PC-9 (cell line): ENCODE results near the gene EXOC4. TPM values are rescaled to one million over a fixed set of nuclear protein-coding genes. Genes with fewer than 3 reads are reported as not detected.

Experiments
- BruUV-seq: library from RNA; stranded (reverse); fragments of 400-500 nt; replicated peaks from 2 replicates; lab custom pipeline; 2021; lab: Mats Ljungman, UMichigan
- CTCF ChIA-PET: fragments of 300-600 bp; sonication (Branson Sonifier 250); formaldehyde crosslinking; loops from one replicate; lab custom pipeline; 2022; ENCODE audit warnings: antibody characterized with exemption; lab: Charles Lee
- POLR2A ChIA-PET: fragments of 300-600 bp; sonication (Branson Sonifier 250); formaldehyde crosslinking; loops from one replicate; lab custom pipeline; 2022; ENCODE audit warnings: antibody characterized with exemption; ENCODE audit not compliant: unreplicated experiment; lab: Charles Lee
- DNase-seq, 2 experiments: peaks; one replicate each; pipeline versions ENCODE4 v3.0.0 to v3.0.0-alpha.2; 2015 to 2022; ENCODE audit warnings: mixed read lengths in 1 of 2
- H2AFZ ChIP-seq: fragments of 200-600 bp; sonication (generic); 2 replicates; pipeline ENCODE4 v1.8.1; 2017; ENCODE audit warnings: antibody characterized with exemption
- H3F3A ChIP-seq: fragments of 200-600 bp; sonication (generic); 2 replicates; pipeline ENCODE4 v1.8.1; 2017; ENCODE audit warnings: antibody characterized with exemption, mild to moderate bottlenecking, low read depth; ENCODE audit not compliant: insufficient read depth
- H3K27ac ChIP-seq: fragments of 200-600 bp; sonication (generic); 2 replicates; pipeline ENCODE4 v1.6.1; 2016; ENCODE audit warnings: mixed run types
- H3K27me3 ChIP-seq: fragments of 200-600 bp; sonication (generic); 2 replicates; pipeline ENCODE4 v1.6.1; 2016; ENCODE audit warnings: low read depth, mixed run types; ENCODE audit not compliant: insufficient read depth
- H3K36me3 ChIP-seq: fragments of 200-600 bp; sonication (generic); 2 replicates; pipeline ENCODE4 v1.6.1; 2016; ENCODE audit warnings: low read depth, mixed run types
- H3K4me1 ChIP-seq: fragments of 200-600 bp; sonication (generic); replicated peaks from 2 replicates; pipeline ENCODE4 v1.6.1; 2016; ENCODE audit warnings: mixed run types; ENCODE audit not compliant: insufficient read depth
- H3K4me2 ChIP-seq: fragments of 200-600 bp; sonication (generic); 2 replicates; pipeline ENCODE4 v1.6.1; 2017; ENCODE audit warnings: mixed run types
- H3K4me3 ChIP-seq: fragments of 200-600 bp; sonication (generic); 2 replicates; pipeline ENCODE4 v1.6.1; 2016; ENCODE audit warnings: mixed run types
- H3K79me2 ChIP-seq: fragments of 200-600 bp; sonication (generic); 2 replicates; pipeline ENCODE4 v1.6.1; 2017; ENCODE audit warnings: low read depth, mixed run types
- H3K9me2 ChIP-seq: fragments of 200-600 bp; sonication (generic); 2 replicates; pipeline ENCODE4 v1.8.1; 2017; ENCODE audit warnings: mild to moderate bottlenecking; ENCODE audit not compliant: insufficient read depth
- H3K9me3 ChIP-seq: fragments of 200-600 bp; sonication (generic); 2 replicates; pipeline ENCODE4 v1.8.1; 2016; ENCODE audit warnings: low read depth; ENCODE audit not compliant: insufficient read depth
- H4K20me1 ChIP-seq: fragments of 200-600 bp; sonication (generic); 2 replicates; pipeline ENCODE4 v1.8.1; 2017; ENCODE audit not compliant: insufficient read depth
- CTCF ChIP-seq: fragments of 200-600 bp; sonication (generic); conservative IDR thresholded peaks from 2 replicates; pipeline ENCODE4 v1.6.1; 2017; ENCODE audit warnings: mixed run types, antibody characterized with exemption, mild to moderate bottlenecking, moderate library complexity
- EZH2 ChIP-seq: fragments of 200-600 bp; sonication (generic); IDR thresholded peaks from 2 replicates; pipeline ENCODE4 v1.8.0; 2017; ENCODE audit warnings: antibody characterized with exemption, low read depth
- intact Hi-C: fragments of 100-400 bp; cut with micrococcal nuclease; formaldehyde crosslinking; loops from one replicate; pipeline ENCODE4 v1.10.0; 2022; ENCODE audit not compliant: unreplicated experiment
- total RNA-seq: library from RNA; stranded (reverse); gene quantifications from 2 replicates; pipeline ENCODE4 v1.2.3, GENCODE V29; 2021

The EXOC4 gene
- total RNA-seq, 1 experiment from 2014 or later = 101 TPM

- no peak overlapping the region for H3K27ac ChIP-seq
- no TSS peak for BruUV-seq
These were observed 692.6 kb downstream of the EXOC4 start for GRCh38 chr7:133945497-133945896.

GRCh38 chr7:133947458-133948254, 694.8 kb downstream of the EXOC4 start:
- no peaks in the 10 kb centered on the region for H4K20me1 ChIP-seq
- H3K4me1 ChIP-seq = no peaks in the 10 kb centered on the region
- DNase-seq = no peak
- H3K4me3 ChIP-seq = no peak overlapping the region
- no peak overlapping the region for H2AFZ ChIP-seq
- no TSS peak for BruUV-seq
- H3F3A ChIP-seq = no peaks in the 10 kb centered on the region
- ChIA-PET CTCF (no interaction called here), POLR2A (no interaction called here)
- intact Hi-C loops = no loop called here
- H3K9me3 ChIP-seq = no peaks in the 10 kb centered on the region
- no peaks in the 10 kb centered on the region for H3K36me3 ChIP-seq
- H3K9me2 ChIP-seq = no peaks in the 10 kb centered on the region
- TF ChIP-seq CTCF = no peak
- no peak for TF ChIP-seq EZH2
- H3K27ac ChIP-seq = no peak overlapping the region
- H3K27me3 ChIP-seq = no peaks in the 10 kb centered on the region
- H3K79me2 ChIP-seq = no peaks in the 10 kb centered on the region
- no peak overlapping the region for H3K4me2 ChIP-seq

More at GRCh38 chr7:133945497-133945896, 692.6 kb downstream of the EXOC4 start:
- Histone ChIP-seq H3K4me1 (no peaks in the 10 kb centered on the region), H3K4me3 (no peak overlapping the region), H3K27me3 (no peaks in the 10 kb centered on the region), H3K9me3 (no peaks in the 10 kb centered on the region), H3K9me2 (no peaks in the 10 kb centered on the region), H3F3A (no peaks in the 10 kb centered on the region), H3K4me2 (no peak overlapping the region), H4K20me1 (no peaks in the 10 kb centered on the region), H3K36me3 (no peaks in the 10 kb centered on the region), H3K79me2 (no peaks in the 10 kb centered on the region), H2AFZ (no peak overlapping the region)
- CTCF ChIA-PET = no interaction called here
- DNase-seq = no peak
- intact Hi-C loops = no loop called here
- POLR2A ChIA-PET = no interaction called here
- TF ChIP-seq EZH2 (no peak), CTCF (no peak)

GRCh38 chr7:133948588-133948987, 695.7 kb downstream of the EXOC4 start:
- H3K27me3 ChIP-seq = no peaks in the 10 kb centered on the region
- no peak overlapping the region for H3K4me2 ChIP-seq
- intact Hi-C loops = no loop called here
- BruUV-seq = no TSS peak
- no peaks in the 10 kb centered on the region for H3K79me2 ChIP-seq
- no peak overlapping the region for H3K4me3 ChIP-seq
- H3K36me3 ChIP-seq = no peaks in the 10 kb centered on the region
- no peak for TF ChIP-seq CTCF
- no peaks in the 10 kb centered on the region for H3K4me1 ChIP-seq
- no peak overlapping the region for H2AFZ ChIP-seq
- H3K9me2 ChIP-seq = no peaks in the 10 kb centered on the region
- ChIA-PET CTCF (no interaction called here), POLR2A (no interaction called here)
- no peaks in the 10 kb centered on the region for H3F3A ChIP-seq
- no peaks in the 10 kb centered on the region for H3K9me3 ChIP-seq
- no peak for DNase-seq
- H3K27ac ChIP-seq = no peak overlapping the region
- H4K20me1 ChIP-seq = no peaks in the 10 kb centered on the region
